Measurements from ENCODE around the gene LEFTY2. TPM values are rescaled to one million over a fixed set of nuclear protein-coding genes. Genes with fewer than 3 reads are reported as not detected.
"Not testable (repeated sequence)": the region's sequence is repeated elsewhere in the genome, so short reads cannot be mapped to it uniquely, and the experiment has no call there.

Gene LEFTY2, protein sequence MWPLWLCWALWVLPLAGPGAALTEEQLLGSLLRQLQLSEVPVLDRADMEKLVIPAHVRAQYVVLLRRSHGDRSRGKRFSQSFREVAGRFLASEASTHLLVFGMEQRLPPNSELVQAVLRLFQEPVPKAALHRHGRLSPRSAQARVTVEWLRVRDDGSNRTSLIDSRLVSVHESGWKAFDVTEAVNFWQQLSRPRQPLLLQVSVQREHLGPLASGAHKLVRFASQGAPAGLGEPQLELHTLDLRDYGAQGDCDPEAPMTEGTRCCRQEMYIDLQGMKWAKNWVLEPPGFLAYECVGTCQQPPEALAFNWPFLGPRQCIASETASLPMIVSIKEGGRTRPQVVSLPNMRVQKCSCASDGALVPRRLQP
- not detected for total RNA-seq

DNA sequence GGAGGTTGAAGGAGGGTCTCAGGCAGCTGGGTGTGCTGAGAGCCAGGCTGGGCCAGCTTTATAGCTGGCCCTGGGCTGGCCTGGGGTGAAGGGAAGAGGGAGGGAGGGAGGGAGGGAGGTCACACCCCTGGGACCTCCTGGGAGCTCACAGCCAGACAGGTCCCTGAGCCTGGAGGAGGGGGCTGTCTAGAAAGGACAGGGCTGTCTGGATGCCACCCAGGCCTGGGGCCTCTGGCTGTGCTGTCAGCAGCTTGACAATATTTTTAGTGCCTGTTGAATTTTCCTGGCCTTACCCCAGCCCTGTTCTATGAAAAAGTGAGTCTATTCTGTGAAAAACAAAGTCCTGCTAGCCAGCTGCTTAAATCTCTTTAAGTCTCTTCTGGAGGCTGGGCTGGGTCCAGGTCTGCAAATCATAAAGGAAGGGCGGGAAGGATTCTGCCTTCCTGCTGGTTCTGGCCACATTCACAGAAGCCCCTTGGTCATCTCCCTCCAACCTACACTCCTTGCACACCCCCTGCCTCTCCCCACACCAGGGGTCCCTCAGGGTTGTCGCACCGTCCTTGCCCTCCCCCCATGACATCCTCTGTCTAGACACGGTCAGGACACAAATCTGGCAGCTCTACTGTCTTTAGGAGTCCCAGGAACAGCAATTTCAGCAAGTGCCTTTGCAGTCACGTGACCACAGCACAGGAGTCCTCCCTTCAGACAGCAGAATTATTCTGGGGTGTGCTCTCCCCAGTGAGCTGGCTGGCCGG lies at the start of gene LEFTY2:
Gene LEFTY2, minus strand, starts transcription at position 34 of the 755 bp plus-strand sequence. CDS start 80 bp downstream, outside the sequence.
- no peak for ATAC-seq

GRCh38 chr1:225987491-225988316 lies 46.7 kb upstream of the LEFTY2 start:
- peak; percentile 55 for ATAC-seq

DNA sequence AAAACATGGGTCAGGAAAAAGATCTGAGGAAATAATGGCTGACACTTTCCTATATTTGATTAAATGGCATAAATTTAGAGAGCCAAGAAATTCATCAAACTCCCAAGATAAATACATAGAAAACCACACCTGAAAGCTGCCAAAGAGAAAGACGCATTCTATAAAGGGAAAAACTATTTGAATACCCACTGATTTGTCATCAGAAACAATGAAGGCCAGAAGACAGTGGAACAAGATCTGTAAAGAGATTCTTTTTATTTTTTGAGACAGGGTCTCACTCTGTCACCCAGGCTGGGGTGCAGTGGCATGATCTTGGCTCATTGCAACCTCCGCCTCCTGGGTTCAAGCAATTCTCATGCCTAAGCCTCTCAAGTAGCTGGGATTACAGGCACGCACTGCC lies 40.7 kb upstream of the LEFTY2 start:
- ATAC-seq = no peak

DNA sequence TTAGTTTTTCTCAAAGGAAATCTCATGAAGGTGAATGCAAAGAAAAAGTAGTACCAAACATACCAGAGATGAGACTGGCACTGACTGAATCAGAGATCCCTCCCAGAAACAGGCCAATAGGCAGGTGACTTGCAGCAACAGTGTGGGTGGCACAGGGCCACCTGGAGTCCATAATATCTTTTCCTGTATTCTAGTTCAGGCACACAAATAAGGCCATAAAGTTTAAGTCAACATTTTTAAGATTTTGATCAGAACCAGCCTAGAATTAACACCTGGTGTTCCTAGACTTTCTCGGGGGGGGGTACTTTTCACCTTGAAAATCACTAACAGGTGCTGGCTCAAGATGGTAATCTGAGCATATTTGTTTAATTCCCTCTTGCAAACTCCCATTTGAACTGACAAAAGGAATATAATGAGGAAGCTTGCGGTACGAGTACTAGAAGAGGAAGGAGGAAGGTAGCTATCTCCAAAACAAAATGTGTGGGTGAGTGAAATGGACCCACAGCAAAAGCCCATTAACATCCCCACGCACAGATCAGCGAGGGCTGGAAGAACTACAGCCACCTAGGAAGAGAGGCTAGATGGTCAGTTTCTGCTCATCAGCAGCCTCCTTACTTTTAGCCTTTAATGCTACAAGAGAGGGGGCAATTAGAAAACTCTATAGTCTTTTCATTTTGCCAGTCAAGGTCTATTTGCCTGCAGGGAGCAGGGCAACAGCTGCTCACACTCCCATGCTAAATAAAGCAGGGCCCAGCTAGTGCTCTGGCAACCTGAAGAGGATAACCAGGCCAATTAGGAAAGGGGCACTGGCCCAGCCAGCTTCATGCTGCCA lies 39.2 kb upstream of the LEFTY2 start:
- ATAC-seq = no peak

GRCh38 chr1:225979421-225979820 lies 38.4 kb upstream of the LEFTY2 start:
- no peak for ATAC-seq

- peak; percentile 43 for ATAC-seq
Measured at GRCh38 chr1:225977937-225978748, 37.1 kb upstream of the LEFTY2 start.

DNA sequence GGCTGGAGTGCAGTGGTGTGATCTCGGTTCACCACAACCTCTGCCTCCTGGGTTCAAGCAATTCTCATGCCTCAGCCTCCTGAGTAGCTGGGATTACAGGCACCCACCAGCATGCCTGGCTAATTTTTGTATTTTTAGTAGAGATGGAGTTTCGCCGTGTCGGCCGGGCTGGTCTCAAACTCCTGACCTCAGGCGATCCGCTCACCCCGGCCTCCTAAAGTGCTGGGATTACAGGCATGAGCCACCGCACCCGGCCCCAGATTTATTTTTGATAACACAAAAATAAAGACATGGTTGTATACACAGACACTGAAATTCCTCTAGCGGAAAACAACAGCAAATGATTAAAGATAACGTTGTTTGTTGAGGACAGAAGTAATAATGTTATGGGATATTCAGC lies 34.1 kb upstream of the LEFTY2 start:
- not testable (repeated sequence) for ATAC-seq

DNA sequence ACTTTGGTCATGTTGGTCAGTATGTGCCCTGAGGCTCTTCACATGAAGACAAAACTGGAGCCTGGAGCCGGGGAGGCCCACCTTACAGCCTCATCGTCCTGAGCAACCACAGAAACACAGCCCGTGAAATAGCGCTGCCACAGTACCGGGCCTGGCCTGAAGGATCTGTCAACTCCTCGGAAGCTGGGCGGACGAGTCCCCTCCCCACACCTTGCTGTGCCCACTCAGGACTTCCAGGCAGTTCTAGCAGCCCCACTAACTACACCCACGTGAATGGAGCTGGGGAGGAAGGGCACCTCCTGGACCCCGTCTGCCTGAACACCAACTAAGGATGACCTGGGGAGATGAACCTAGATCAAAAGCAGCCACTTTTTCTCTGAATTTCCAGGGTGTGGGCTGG lies 33.4 kb upstream of the LEFTY2 start:
- no peak for ATAC-seq

DNA sequence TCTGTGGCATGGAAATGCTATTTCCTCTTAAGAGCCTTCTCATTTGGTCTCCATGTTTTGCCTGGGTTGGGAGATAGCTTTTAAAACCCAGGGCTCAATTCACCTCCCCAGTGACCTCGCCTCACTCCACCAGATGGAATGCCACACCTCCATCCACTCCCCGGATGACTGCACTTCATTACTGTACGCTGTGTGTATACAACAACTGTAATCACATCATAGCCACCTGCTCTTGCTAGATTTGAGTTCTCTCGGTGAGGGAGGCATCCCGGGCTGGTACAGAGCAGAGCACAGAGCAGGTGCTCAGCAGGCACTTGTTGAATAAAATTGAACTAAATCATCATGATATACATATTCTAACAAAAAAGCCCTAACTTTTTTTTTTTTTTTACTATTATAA lies 32.1 kb upstream of the LEFTY2 start:
- ATAC-seq = peak; percentile 67

- ATAC-seq = peak; percentile 14
Measured at GRCh38 chr1:225972344-225973152, 31.5 kb upstream of the LEFTY2 start.

DNA sequence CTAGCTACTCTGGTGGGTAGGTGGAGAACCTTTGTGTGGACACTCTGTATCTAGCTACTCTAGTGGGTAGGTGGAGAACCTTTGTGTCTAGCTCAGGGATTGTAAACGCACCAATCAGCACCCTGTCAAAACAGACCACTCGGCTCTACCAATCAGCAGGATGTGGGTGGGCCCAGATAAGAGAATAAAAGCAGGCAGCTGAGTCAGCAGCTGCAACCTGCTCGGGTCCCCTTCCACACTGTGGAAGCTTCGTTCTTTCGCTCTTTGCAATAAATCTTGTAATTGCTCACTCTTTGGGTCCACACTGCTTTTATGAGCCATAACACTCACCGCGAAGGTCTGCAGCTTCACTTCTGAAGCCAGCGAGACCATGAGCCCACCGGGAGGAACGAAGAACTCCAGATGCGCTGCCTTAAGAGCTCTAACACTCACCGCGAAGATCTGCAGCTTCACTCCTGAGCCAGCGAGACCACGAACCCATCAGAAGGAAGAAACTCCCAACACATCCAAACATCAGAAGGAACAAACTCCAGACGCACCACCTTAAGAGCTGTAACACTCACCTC lies 29.7 kb upstream of the LEFTY2 start:
- ATAC-seq = not testable (repeated sequence)

DNA sequence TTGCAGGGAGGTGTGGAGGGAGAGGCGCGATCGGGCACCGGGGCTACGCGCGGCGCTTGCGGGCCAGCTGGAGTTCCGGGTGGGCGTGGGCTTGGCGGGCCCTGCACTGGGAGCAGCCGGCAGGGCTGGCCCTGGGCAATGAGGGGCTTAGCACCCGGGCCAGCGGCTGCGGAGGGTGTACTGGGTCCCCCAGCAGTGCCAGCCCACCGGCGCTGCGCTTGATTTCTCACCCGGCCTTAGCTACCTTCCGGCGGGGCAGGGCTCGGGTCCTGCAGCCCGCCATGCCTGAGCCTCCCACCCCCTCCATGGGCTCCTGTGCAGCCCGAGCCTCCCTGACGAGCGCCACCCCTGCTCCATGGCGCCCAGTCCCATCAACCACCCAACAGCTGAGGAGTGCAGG lies 28.7 kb upstream of the LEFTY2 start:
- ATAC-seq = not testable (repeated sequence)

- no peak for ATAC-seq
Measured at GRCh38 chr1:225965231-225965630, 24.2 kb upstream of the LEFTY2 start.

- no peak for ATAC-seq
Measured at GRCh38 chr1:225963735-225964530, 22.9 kb upstream of the LEFTY2 start.

DNA sequence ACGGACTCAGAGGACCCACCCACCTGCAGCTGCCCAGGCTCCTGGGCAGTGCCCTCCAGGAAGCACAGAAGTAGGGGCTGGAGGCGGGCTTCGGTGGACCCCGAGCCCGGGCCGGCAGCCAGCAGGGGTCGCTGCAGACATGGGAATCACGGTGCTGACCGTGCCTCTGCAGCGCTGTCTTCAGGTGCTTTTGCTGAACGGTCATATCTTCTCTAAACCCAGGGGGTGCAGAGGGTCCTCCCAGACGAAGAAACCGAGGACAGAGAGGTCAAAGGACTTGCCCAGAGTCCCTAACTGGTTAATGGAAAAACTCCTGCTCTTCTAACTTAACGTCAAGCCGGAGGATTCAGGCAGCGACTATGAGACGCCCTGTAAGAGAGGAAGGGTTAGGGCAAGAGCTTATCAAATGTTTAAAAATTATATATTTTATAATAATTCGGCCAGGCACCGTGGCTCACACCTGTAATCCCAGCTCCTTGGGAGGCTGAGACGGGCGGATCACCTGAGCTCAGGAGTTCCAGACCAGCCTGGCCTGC lies 21.5 kb upstream of the LEFTY2 start:
- ATAC-seq = no peak

GRCh38 chr1:225961659-225962439 lies 20.8 kb upstream of the LEFTY2 start:
- no peak for ATAC-seq

GRCh38 chr1:225958041-225958440 lies 17.0 kb upstream of the LEFTY2 start:
- no peak for ATAC-seq

DNA sequence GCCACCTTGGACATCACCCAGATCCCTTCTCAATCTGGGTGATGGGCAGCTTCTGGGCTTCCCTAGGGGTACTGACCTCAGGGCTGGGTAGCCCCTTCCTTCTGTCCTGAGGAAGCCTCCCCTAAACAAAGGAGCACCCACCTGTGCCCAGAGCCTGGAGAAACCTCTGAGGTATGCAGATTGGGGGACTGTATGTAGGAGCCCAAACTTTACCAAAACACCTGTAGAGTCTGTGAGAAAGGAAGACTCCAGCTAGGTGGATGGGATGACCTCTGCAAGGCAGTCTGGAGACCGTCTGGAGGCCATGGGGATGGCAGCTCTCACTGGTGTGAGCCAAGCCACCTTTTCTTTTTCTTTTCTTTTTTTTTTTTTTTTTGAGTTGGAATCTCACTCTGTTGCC lies 13.7 kb upstream of the LEFTY2 start:
- no peak for ATAC-seq

Measured in esophagus mucosa (tissue), 1 donor.